ENCODE measurements around the gene IQCE.
A peak's percentile ranks its signal among the peaks of the same experiment; 100 is the strongest.
"Not testable (repeated sequence)": the region's sequence is repeated elsewhere in the genome, so short reads cannot be mapped to it uniquely, and the experiment has no call there.

Gene IQCE

GRCh38 chr7:2520761-2521290 lies 38.0 kb upstream of the IQCE start:
- DNase-seq (ENCODE audit: low read depth), result no peak

GRCh38 chr7:2521341-2521745 lies 37.4 kb upstream of the IQCE start:
- DNase-seq (ENCODE audit: low read depth), result no peak

DNA sequence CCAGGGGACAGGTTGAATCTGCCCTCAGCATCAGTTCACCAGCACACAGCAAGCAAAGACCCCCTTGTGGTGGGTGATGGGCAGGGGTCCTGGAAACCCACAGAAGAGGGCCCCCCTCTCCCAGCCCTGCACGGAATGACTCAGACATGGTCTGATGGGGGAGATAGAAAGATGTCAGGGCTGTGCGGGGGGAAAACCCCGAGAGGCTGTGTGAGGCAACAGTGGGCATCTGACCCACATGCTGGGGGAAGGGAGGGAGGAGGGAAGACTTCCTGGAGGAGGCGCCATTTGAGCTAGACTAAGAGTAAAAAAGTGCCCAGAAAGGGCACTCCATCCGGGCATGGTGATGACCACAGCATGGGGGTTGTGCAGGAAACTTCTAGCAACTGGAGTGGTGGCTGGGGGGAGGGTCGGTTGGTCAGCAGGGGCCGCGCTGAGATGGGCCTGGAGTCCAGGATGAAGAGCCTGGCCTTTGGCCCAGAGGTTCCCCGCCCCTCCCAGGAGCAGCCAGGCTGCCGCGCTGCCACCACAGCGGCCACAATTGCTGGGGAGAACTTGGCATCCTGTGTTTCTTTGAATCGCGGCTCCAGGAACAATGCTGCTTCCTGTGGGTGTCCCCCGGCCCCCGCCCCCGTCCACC lies 36.7 kb upstream of the IQCE start:
- no peak for DNase-seq (ENCODE audit: low read depth)

DNA sequence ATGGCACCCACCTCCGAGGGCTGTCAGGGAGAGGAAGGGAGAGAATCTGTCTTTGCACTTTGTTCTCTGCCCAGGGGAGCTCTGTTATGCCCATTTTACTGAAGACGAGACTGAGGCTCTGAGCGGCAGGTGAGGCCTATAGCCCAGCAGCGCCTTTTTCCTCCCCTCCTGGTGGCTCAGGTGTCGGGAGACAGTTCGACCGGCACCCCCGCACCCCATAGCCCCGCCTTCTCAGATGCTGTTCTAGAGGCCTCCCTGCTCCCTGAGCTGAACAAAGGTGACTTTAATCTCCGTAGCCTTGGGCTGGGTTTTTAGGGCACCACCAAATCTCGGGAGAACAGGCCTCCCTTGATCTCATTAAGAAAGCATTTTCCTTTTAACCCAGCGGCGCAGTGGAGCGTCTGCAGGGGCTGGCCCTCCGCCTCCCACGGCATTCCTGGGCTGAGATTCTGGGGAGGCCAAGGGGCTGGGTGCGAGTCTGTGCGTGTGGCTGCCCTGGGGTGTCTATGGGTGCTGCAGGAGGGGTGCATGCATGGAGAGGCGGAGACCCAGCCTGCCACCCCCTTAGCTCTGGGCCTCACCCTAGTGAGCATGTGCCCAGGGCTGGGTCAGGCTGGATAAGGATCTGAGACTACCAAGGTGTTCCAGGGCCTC lies 35.9 kb upstream of the IQCE start:
- DNase-seq (ENCODE audit: low read depth), result no peak

GRCh38 chr7:2523461-2523936 lies 35.3 kb upstream of the IQCE start:
- no peak for DNase-seq (ENCODE audit: low read depth)

DNA sequence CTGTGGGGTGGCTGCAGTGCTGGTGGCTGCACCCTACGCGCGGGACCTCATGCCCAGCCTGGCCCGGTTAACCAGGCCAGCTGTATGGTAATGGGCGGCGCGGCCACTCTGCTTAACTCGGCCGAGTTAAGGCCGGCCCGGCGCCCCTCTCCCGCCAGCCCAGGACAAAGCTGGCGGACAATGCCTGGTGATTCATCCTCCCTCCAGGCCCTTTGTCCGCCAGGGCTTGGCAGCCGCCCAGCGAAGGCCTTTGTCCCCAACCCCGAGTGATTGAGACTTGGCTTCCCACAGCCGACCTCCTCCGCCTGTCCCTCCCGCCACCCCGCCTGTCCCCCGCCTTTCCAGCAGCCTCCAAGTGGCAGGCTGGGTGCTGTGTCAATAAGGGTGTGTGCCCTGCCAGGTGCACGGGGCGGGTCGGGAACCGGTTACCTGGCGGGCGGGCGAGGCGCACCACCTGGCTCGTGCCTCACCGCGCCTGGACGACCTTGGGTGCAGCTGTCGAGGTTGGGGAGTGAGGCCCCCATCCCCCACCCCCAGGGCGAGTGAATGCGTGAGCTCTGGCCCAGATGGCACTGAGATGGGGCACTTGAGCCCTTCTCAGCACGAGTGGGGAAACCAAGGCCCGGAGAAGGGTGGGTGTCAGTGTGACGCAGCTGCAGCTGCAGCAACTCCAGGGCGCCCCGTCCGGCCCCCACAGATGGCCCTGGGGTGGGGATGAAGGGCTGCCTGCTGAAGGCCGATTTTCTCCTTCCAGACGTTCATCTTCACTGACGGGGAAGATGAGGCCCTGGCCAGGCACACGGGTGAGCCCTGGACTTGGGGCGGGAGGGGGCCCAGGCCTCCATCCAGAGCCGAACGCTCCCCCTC lies 34.6 kb upstream of the IQCE start:
- no peak for DNase-seq (ENCODE audit: low read depth)

DNA sequence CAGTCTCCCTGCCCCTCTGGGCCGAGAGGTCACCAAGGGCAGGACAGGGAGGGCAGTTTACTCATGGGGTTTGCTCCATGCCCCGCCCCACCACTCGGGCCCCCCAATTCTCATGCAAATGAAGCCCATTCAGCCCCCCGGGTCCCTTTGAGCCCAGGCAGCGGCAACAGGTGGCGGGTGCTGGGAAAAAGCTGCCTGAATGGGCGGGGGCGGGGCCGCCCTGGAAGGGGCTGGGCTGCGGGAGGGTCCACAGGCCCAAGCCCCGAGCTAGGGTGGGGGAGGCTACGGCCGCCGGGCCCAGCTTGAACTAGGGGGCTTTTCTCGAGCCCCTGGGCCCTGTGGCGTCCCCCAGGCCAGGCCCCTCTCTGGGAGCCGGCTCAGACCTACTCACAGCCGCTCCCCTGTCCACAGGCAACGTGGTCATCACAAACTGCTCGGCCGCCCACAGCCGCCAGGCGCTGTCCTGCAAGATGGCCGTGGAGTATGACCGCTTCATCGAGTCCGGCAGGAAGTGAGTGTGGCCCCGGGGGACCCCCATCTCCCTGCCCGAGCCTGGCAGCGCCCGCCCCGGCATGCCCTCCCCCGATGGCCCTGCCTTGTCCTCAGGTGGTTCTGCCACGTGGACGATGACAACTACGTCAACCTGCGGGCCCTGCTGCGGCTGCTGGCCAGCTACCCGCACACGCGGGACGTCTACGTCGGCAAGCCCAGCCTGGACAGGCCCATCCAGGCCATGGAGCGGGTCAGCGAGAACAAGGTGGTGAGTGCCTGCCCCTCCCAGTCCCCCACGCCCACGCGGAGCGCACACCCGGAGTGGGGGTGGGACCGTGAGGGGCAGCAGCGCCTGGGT lies 33.7 kb upstream of the IQCE start:
- DNase-seq (ENCODE audit: low read depth), result no peak

DNA sequence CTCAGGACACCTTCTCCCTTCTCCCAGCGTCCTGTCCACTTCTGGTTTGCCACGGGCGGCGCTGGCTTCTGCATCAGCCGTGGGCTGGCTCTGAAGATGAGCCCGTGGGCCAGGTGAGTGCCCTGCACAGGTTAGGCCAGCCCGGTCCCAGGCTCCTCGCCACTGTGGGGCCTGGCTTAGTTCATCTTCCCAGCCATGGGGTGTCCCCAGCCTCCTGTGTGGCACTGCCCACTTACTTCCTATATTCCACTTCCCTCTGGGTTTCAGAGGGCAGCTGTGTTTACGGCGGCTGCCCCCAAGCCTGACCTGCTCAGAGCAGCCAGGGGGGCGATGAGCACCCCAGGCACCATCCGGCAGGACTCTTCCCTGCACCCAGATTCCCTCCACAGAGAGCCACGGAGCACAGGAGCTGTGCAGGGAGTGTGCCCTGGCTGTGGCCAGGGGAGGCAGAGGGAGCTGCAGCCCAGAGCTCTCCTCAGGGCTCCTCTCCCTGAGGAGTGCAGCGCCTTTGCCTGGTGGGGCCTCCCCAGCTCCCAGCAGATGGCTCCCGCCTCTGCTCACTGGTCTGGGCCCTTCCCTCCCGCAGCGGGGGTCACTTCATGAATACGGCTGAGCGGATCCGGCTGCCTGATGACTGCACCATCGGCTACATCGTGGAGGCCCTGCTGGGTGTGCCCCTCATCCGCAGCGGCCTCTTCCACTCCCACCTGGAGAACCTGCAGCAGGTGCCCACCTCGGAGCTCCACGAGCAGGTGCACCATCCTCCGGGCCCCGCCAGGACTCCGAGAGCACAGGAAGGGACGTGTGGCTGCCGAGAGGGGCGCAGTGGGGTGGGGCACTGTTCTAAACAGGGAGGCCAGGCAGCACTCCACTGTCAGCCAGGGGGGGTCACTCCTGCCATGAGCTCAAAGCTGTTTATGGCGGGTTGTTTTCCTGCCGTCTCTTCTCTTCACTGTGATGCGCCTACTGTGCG lies 32.8 kb upstream of the IQCE start:
- no peak for DNase-seq (ENCODE audit: low read depth)

GRCh38 chr7:2526659-2527504 lies 31.9 kb upstream of the IQCE start:
- DNase-seq (ENCODE audit: low read depth), result no peak

GRCh38 chr7:2527505-2528467 lies 31.0 kb upstream of the IQCE start:
- DNase-seq (ENCODE audit: low read depth), result peak; percentile 31

DNA sequence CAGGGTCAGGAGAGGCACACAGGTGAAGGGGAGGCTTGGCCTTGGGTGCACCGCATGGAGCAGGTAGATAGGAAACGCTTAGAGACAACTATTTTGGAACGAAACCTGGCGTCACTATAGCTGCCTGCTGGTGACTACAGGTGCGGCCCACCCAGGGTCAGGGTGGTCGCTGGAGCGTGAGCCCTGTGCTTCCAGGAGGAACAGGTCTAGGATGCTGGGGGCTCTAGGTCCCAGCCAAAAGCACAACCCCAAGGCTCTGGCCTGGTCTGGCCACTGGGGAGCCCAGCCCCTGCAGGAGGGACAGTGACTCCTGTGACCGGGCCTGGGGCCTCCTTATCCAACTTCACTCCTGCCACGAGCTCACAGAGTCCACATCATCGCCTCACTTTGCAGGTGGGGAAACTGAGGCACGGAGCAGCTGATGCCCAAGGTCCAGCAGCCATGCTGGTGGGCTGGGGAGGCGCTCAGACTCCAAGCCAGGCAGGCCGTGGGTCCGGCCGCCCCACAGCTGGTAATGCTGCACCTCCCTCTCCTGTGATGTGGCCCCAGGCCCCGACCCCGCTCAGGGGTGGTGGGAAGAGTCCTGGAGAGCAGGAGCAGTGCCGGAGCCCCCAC lies 30.2 kb upstream of the IQCE start:
- DNase-seq (ENCODE audit: low read depth), result no peak

DNA sequence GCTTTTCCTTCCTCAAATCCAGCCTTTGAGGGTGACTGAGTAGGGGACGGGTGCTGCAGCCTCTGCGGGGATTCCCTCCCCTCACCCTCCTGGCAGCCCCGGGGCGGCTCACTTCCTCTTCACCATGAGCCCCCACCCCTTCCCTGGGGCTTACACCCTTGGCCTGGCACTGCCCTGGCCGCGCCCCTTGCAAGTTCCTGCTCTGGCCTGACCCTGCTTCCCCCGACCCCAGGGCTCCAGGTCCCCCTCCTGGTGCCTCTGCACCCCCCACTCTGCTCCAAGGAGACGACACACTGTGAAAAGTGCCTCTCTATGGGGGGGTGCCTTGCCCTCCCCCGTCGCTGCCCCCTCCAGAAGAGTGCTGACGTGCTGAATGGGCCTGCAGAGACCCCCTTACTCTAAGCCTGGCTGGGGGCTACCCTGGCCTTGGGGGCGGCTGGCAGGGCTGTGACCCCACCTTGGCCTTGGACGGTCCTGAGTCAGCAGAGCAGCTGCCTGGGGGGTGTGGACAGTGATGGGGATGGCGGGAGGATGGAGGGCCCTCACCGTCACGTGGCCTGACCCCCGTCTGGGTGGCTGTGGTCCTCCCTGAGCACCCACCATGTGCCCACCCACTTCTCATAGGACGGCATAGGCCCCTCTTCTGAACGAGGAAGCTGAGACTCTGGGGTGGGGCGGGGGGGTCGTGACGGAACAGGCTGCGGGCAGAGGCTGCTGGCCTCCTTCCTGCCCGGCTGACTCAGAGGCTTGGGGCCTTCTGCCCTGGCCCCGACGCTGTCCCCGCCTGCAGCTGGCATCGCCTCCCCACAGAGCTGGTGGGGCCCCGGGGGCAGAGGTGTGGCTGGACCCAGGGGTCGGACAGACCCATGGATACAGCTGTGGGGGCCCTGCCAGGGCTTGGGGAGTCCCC lies 29.4 kb upstream of the IQCE start:
- DNase-seq (ENCODE audit: low read depth), result no peak

DNA sequence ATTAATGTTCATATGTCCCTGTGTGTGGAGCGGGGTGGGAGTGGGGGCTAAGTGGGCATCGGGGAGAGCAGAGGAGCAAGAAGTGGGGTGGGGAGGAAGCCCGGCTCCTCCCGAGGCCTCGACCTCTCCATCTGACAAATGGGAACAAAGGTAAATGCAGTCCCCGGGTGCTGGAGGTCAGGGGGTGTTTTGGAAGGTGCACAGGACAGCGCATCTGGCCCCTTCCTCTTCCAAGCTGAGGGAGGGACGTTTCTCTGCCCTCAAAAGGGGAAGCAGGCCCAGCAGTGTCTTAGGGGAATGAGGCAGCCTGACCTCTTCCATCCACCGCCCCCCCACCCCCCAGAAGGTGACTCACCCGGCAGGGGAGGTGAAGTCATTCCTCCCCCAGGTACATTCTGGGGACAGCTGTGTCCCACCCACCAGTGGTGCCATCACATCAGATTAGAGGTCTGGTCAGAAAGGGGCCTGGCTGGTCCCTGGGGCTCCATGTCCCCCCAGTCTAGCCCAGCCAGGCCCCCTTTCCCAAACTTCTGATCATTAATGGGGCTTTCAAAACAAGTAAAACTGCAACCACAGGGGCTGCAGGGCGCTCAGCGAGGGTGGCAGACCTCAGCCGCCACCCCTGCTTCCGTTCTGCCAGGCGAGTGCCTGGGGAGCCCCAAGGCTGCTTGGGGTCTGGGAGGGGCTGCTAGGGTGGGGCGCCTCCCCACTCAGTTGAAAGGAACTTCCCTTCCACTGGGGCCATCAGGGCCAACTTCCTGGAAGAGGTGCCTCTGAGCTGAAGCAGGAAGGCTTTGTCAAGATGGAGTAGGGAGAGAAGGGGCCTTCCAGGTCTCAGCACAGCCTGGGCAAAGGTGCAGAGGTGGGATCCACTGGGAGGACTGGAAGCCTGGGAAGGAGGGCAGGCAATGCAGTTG lies 28.4 kb upstream of the IQCE start:
- DNase-seq (ENCODE audit: low read depth), result no peak

- not testable (repeated sequence) for DNase-seq (ENCODE audit: low read depth)
Measured at GRCh38 chr7:2530994-2531795, 27.6 kb upstream of the IQCE start.

- not testable (repeated sequence) for DNase-seq (ENCODE audit: low read depth)
Measured at GRCh38 chr7:2531796-2532110, 27.0 kb upstream of the IQCE start.

Data from fibroblast of the conjunctiva (primary cell).